IMR-90 (cell line): ENCODE results near the gene ZSCAN23. TPM values are rescaled to one million over a fixed set of nuclear protein-coding genes. Genes with fewer than 3 reads are reported as not detected.

ENCODE experiments used
- ATAC-seq: fragments of 200-7000 bp; cut with Tn5 transposase; 2 replicates; pipeline ENCODE4 v1.9.1; 2020; ENCODE audit warnings: low read depth, mild to moderate bottlenecking, moderate library complexity
- BruUV-seq: library from RNA; stranded (reverse); fragments of 400-500 nt; replicated peaks from 2 replicates; lab custom pipeline; 2021; lab: Mats Ljungman, UMichigan
- CTCF ChIA-PET: fragments of 300-600 bp; formaldehyde crosslinking; extraction: SDS; loops from one replicate; lab custom pipeline; 2021; ENCODE audit warnings: antibody characterized with exemption; lab: Yijun Ruan, JAX
- POLR2A ChIA-PET: fragments of 300-600 bp; sonication (Branson Sonifier 250); formaldehyde crosslinking; loops from one replicate; lab custom pipeline; 2022; ENCODE audit warnings: antibody characterized with exemption; ENCODE audit not compliant: unreplicated experiment; lab: Charles Lee
- DNase-seq: peaks from one replicate; pipeline ENCODE4 v3.0.0; 2013
- H2AFZ ChIP-seq: replicated peaks from 2 replicates; pipeline ENCODE3; 2013; ENCODE audit warnings: low read length, mild to moderate bottlenecking; ENCODE audit not compliant: poor library complexity
- H2AK5ac ChIP-seq: 2 replicates; pipeline ENCODE4 v1.6.1; 2013; ENCODE audit warnings: low read depth, low read length, inconsistent platforms
- H2AK9ac ChIP-seq: replicated peaks from 2 replicates; pipeline ENCODE3; 2013; ENCODE audit warnings: mild to moderate bottlenecking, low read depth, low read length, moderate library complexity; ENCODE audit not compliant: poor library complexity
- H2BK120ac ChIP-seq: 2 replicates; pipeline ENCODE4 v1.6.1; 2013; ENCODE audit warnings: low read depth, low read length, inconsistent platforms
- H2BK15ac ChIP-seq: 3 replicates; pipeline ENCODE4 v1.6.1; 2013; ENCODE audit warnings: low read depth, low read length, inconsistent platforms
- H2BK20ac ChIP-seq: 2 replicates; pipeline ENCODE4 v1.6.1; 2013; ENCODE audit warnings: low read depth, mild to moderate bottlenecking, inconsistent platforms, low read length, moderate library complexity
- H2BK5ac ChIP-seq: 2 replicates; pipeline ENCODE4 v1.6.1; 2013; ENCODE audit warnings: mild to moderate bottlenecking, low read depth, low read length, inconsistent platforms; ENCODE audit not compliant: poor library complexity, severe bottlenecking
- H3K14ac ChIP-seq: replicated peaks from 2 replicates; pipeline ENCODE4 v1.6.1; 2013; ENCODE audit warnings: low read depth, low read length, inconsistent platforms
- H3K18ac ChIP-seq: 2 replicates; pipeline ENCODE4 v1.6.1; 2013; ENCODE audit warnings: low read depth, low read length, control low read depth
- H3K23ac ChIP-seq: 2 replicates; pipeline ENCODE4 v1.6.1; 2013; ENCODE audit warnings: low read depth, low read length, inconsistent platforms
- H3K27ac ChIP-seq: 2 replicates; pipeline ENCODE4 v1.5.1; 2013; ENCODE audit warnings: mild to moderate bottlenecking, control low read depth, low read length; ENCODE audit not compliant: insufficient read depth
- H3K27me3 ChIP-seq: 2 replicates; pipeline ENCODE4 v1.6.1; 2013; ENCODE audit warnings: low read length; ENCODE audit not compliant: control insufficient read depth, insufficient read depth
- H3K36me3 ChIP-seq: 2 replicates; pipeline ENCODE4 v1.6.1; 2013; ENCODE audit warnings: low read length, mixed read lengths; ENCODE audit not compliant: control insufficient read depth, insufficient read depth
- H3K4ac ChIP-seq: 2 replicates; pipeline ENCODE4 v1.6.1; 2013; ENCODE audit warnings: low read depth, low read length, inconsistent platforms
- H3K4me1 ChIP-seq: 2 replicates; pipeline ENCODE4 v1.6.1; 2013; ENCODE audit warnings: low read length, mixed read lengths; ENCODE audit not compliant: control insufficient read depth, insufficient read depth
- H3K4me2 ChIP-seq: 2 replicates; pipeline ENCODE4 v1.6.1; 2013; ENCODE audit warnings: low read depth, mild to moderate bottlenecking, control low read depth, low read length, moderate library complexity
- H3K4me3 ChIP-seq: 2 replicates; pipeline ENCODE4 v1.5.1; 2013; ENCODE audit warnings: low read depth, mild to moderate bottlenecking, control low read depth, low read length, moderate library complexity; ENCODE audit not compliant: insufficient read depth
- H3K56ac ChIP-seq: 2 replicates; pipeline ENCODE4 v1.6.1; 2013; ENCODE audit warnings: low read length, inconsistent platforms; ENCODE audit not compliant: insufficient read depth; ENCODE audit errors: extremely low read depth
- H3K79me1 ChIP-seq, 2 experiments: 2 replicates each; pipeline ENCODE4 v1.6.1; 2013; ENCODE audit warnings: low read length in 2 of 2, inconsistent platforms in 1 of 2, low read depth in 1 of 2
- H3K9ac ChIP-seq: 2 replicates; pipeline ENCODE4 v1.6.1; 2013; ENCODE audit warnings: low read depth, low read length, control low read depth
- H3K9me1 ChIP-seq: 2 replicates; pipeline ENCODE4 v1.6.1; 2013; ENCODE audit warnings: low read length, inconsistent platforms; ENCODE audit not compliant: insufficient read depth
- H3K9me3 ChIP-seq: 2 replicates; pipeline ENCODE4 v1.6.1; 2013; ENCODE audit warnings: low read length; ENCODE audit not compliant: control insufficient read depth, insufficient read depth
- H4K20me1 ChIP-seq: 2 replicates; pipeline ENCODE4 v1.6.1; 2013; ENCODE audit warnings: low read length, inconsistent platforms; ENCODE audit not compliant: insufficient read depth
- H4K5ac ChIP-seq: 2 replicates; pipeline ENCODE4 v1.6.1; 2013; ENCODE audit warnings: mild to moderate bottlenecking, low read depth, low read length, control low read depth
- H4K8ac ChIP-seq, 2 experiments: 2 replicates each; pipeline ENCODE4 v1.6.1; 2013; ENCODE audit warnings: low read depth in 2 of 2, low read length in 2 of 2, control low read depth in 1 of 2, inconsistent platforms in 1 of 2
- H4K91ac ChIP-seq: 2 replicates; pipeline ENCODE4 v1.6.1; 2013; ENCODE audit warnings: low read depth, low read length, inconsistent platforms; ENCODE audit not compliant: insufficient read depth
- CEBPB ChIP-seq: IDR thresholded peaks from 2 replicates; pipeline ENCODE4 v1.6.1; 2012; ENCODE audit warnings: low read depth, low read length, improper control_type of control experiment
- MAFK ChIP-seq: IDR thresholded peaks from 2 replicates; pipeline ENCODE4 v1.6.1; 2012; ENCODE audit warnings: low read depth, low read length, improper control_type of control experiment
- MXI1 ChIP-seq: IDR thresholded peaks from 2 replicates; pipeline ENCODE4 v1.6.1; 2012; ENCODE audit warnings: low read depth, mild to moderate bottlenecking, low read length, moderate library complexity, borderline replicate concordance
- NFE2L2 ChIP-seq: fragments of 150-350 bp; IDR thresholded peaks from 2 replicates; pipeline ENCODE4 v1.6.1; 2016; ENCODE audit warnings: low read depth, mild to moderate bottlenecking, low read length
- POLR2A ChIP-seq: IDR thresholded peaks from 2 replicates; pipeline ENCODE4 v1.6.1; 2012; ENCODE audit warnings: mild to moderate bottlenecking, low read depth, low read length
- RCOR1 ChIP-seq: IDR thresholded peaks from 2 replicates; pipeline ENCODE4 v1.6.1; 2012; ENCODE audit warnings: mild to moderate bottlenecking, low read length, improper control_type of control experiment; ENCODE audit not compliant: insufficient replicate concordance
- RFX5 ChIP-seq: IDR thresholded peaks from 2 replicates; pipeline ENCODE4 v1.8.0; 2012; ENCODE audit warnings: low read depth, mild to moderate bottlenecking, low read length, moderate library complexity
- SMC3 ChIP-seq: fragments of 150-350 bp; IDR thresholded peaks from 2 replicates; pipeline ENCODE4 v1.6.1; 2016; ENCODE audit warnings: low read depth, mild to moderate bottlenecking, antibody characterized with exemption, low read length, moderate library complexity
- WGBS, 2 experiments: methylation state at CpG; one replicate each; pipeline versions ENCODE4 v1.1.5 to v1.1.7; 2013; ENCODE audit warnings: missing lambda C conversion rate in 2 of 2; ENCODE audit not compliant: insufficient read length in 1 of 2; ENCODE audit errors: extremely low coverage in 2 of 2; 5-methylcytosine and 5-hydroxymethylcytosine counted together
- dilution Hi-C: fragments of 300-500 bp; cut with HindIII; formaldehyde crosslinking; loops from one replicate; pipeline ENCODE4 v1.14.3; 2018; ENCODE audit warnings: low sequenced_read_pairs; ENCODE audit not compliant: unreplicated experiment
- in situ Hi-C: fragments of 300-500 bp; cut with MboI; formaldehyde crosslinking; loops from 3 replicates; pipeline ENCODE4 v1.14.3; 2019; ENCODE audit warnings: low sequenced_read_pairs, inconsistent platforms, mixed read lengths
- intact Hi-C: fragments of 100-400 bp; cut with micrococcal nuclease; formaldehyde crosslinking; loops from 2 replicates; pipeline ENCODE4 v1.10.0; 2022
- polyA plus RNA-seq, 3 experiments: library from polyadenylated mRNA; depleted of rRNA; stranded (reverse); fragments of >200 nt; gene quantifications; 2 replicates each; pipeline ENCODE4 v1.2.3, GENCODE V29; 2012; ENCODE audit warnings: low replicate concordance in 1 of 3
- total RNA-seq: library from RNA; depleted of rRNA; stranded (reverse); fragments of >200 nt; gene quantifications from 2 replicates; pipeline ENCODE4 v1.2.3, GENCODE V29; 2012
- TF ChIP-seq, protein P1 (sequence below): fragments of 150-350 bp; IDR thresholded peaks from 2 replicates; pipeline ENCODE4 v1.6.1; 2016; ENCODE audit warnings: low read depth, mild to moderate bottlenecking, low read length, moderate library complexity, borderline replicate concordance

The ZSCAN23 gene
- total and polyA plus RNA-seq, 2 of the 4 experiments (the other 2 are of a cell fraction): 1.7 to 8.4 TPM

DNA sequence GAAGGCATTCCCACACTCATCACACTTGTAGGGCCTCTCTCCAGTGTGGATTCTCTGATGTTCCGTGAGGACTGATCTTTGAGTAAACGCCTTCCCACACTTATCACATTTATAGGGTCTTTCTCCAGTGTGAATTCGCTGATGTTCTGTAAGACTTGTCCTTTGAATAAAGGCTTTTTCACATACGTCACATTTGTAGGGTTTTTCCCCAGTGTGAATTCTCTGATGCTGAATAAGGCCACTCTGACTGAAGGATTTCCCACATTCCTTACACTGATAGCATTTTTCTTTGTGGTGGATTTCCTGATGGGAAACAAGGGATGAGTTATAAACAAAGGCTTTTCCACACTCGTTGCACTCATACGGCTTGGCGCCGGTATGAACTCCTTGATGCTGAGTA, 52.6 kb downstream of the ZSCAN23 start:
- Histone ChIP-seq H3K56ac (no peak overlapping the region), H3K4me1 (no peaks in the 10 kb centered on the region), H4K5ac (no peak overlapping the region), H3K9me1 (no peaks in the 10 kb centered on the region), H3K4ac (no peak overlapping the region), H3K9me3 (no peaks in the 10 kb centered on the region), H4K8ac (no peak overlapping the region), H4K91ac (no peak overlapping the region), H2BK5ac (no peak overlapping the region), H3K4me3 (no peak overlapping the region), H2BK120ac (no peak overlapping the region), H2BK15ac (no peak overlapping the region), H4K20me1 (no peaks in the 10 kb centered on the region), H2AFZ (no peak overlapping the region), H3K18ac (no peak overlapping the region), H3K27ac (no peak overlapping the region), H3K4me2 (no peak overlapping the region), H3K27me3 (no peaks in the 10 kb centered on the region), H2BK20ac (no peak overlapping the region), H3K36me3 (peaks cover 34% of the 10 kb centered on the region), H3K14ac (no peak overlapping the region), H3K79me1 (peaks cover 26 to 36% of the 10 kb centered on the region in 2 experiments), H2AK9ac (no peak overlapping the region), H2AK5ac (no peak overlapping the region), H3K23ac (no peak overlapping the region), H3K9ac (no peak overlapping the region)
- TF ChIP-seq, protein P1, sequence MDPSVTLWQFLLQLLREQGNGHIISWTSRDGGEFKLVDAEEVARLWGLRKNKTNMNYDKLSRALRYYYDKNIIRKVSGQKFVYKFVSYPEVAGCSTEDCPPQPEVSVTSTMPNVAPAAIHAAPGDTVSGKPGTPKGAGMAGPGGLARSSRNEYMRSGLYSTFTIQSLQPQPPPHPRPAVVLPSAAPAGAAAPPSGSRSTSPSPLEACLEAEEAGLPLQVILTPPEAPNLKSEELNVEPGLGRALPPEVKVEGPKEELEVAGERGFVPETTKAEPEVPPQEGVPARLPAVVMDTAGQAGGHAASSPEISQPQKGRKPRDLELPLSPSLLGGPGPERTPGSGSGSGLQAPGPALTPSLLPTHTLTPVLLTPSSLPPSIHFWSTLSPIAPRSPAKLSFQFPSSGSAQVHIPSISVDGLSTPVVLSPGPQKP: no peak
- TF ChIP-seq MAFK: no peak
- no peak for TF ChIP-seq RCOR1
- no peak for TF ChIP-seq CEBPB
- TF ChIP-seq MXI1: no peak
- TF ChIP-seq NFE2L2: no peak
- no peak for TF ChIP-seq POLR2A
- TF ChIP-seq SMC3: no peak
- no peak for TF ChIP-seq RFX5
- WGBS, 2 experiments: 93% methylated on average over 3 of the region's 8 CpGs; no CpG with 5 or more reads in 1 of the 2 experiments
- POLR2A ChIA-PET: no interaction called here
- in situ Hi-C loops (no loop called here), intact Hi-C loops (no loop called here), dilution Hi-C loops (no loop called here)
- DNase-seq (no peak), ATAC-seq (no peak)
- CTCF ChIA-PET: no interaction called here
- BruUV-seq: no TSS peak
